Loucy (cell line): Measurements from ENCODE around the gene ADGRF4.

Source experiments
- EZH2phosphoT487 ChIP-seq: fragments of 200-600 bp; IDR thresholded peaks from 2 replicates; pipeline ENCODE4 v1.6.1; 2018; ENCODE audit warnings: antibody characterized with exemption, mild to moderate bottlenecking, moderate library complexity, borderline replicate concordance
- TF ChIP-seq, protein P1 (sequence below): fragments of 200-600 bp; sonication (generic); conservative IDR thresholded peaks from 2 replicates; pipeline ENCODE4 v1.5.1; 2014; ENCODE audit warnings: mild to moderate bottlenecking, antibody characterized with exemption, low read length

DNA sequence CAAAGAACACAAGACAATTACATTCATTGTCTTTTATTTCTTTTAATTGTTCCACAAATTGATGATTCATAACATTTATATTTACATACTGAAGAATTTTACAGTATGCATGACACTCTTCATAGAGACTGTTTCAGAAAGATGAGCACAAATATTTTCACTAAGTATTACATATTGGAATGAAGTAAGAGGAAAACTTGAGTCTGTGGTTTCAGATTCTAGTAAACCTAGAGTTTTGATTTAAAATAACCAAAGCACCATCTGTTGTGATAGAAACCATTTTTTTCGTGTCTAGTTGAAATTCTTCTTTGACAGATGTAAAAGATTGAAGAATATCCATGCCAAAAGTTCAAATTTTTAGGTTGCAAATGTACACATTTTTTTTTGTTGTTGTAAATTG lies 51.4 kb downstream of the ADGRF4 start:
- TF ChIP-seq, protein P1, sequence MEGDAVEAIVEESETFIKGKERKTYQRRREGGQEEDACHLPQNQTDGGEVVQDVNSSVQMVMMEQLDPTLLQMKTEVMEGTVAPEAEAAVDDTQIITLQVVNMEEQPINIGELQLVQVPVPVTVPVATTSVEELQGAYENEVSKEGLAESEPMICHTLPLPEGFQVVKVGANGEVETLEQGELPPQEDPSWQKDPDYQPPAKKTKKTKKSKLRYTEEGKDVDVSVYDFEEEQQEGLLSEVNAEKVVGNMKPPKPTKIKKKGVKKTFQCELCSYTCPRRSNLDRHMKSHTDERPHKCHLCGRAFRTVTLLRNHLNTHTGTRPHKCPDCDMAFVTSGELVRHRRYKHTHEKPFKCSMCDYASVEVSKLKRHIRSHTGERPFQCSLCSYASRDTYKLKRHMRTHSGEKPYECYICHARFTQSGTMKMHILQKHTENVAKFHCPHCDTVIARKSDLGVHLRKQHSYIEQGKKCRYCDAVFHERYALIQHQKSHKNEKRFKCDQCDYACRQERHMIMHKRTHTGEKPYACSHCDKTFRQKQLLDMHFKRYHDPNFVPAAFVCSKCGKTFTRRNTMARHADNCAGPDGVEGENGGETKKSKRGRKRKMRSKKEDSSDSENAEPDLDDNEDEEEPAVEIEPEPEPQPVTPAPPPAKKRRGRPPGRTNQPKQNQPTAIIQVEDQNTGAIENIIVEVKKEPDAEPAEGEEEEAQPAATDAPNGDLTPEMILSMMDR, result no peak
- no peak for TF ChIP-seq EZH2phosphoT487
